Stimulated activated CD8-positive, alpha-beta memory T cell treated with anti-CD3 and anti-CD28 coated beads, Interleukin-2, amount 100 ng/mL, for 48 hours (primary cell): ENCODE data around the gene CD320.
"Not testable (repeated sequence)": the region's sequence is repeated elsewhere in the genome, so short reads cannot be mapped to it uniquely, and the experiment has no call there.

ENCODE experiments used
- DNase-seq, 2 donors: peaks; one replicate each; pipeline ENCODE4 v3.0.0-alpha.2; 2020; ENCODE audit warnings: low read depth in 2 of 2

The CD320 gene

DNA sequence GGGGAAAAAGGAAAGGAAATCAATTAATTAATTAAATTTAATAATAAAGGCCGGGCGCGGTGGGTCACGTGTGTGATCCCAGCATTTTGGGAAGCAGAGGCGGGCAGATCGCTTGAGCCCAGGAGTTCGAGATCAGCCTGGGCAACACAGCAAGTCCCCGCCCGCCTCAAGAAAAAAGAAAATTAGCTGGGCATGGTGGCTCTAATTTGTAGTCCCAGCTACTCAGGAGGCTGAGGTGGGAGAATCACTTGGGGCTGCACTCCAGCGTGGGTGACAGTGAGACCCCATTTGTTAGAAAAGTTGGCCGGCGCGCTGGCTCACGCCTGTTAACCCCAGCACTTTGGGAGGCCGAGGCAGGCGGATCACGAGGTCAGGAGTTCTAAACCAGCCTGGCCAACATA is 733 bp upstream of the CD320 start:
- DNase-seq: no peak

DNA sequence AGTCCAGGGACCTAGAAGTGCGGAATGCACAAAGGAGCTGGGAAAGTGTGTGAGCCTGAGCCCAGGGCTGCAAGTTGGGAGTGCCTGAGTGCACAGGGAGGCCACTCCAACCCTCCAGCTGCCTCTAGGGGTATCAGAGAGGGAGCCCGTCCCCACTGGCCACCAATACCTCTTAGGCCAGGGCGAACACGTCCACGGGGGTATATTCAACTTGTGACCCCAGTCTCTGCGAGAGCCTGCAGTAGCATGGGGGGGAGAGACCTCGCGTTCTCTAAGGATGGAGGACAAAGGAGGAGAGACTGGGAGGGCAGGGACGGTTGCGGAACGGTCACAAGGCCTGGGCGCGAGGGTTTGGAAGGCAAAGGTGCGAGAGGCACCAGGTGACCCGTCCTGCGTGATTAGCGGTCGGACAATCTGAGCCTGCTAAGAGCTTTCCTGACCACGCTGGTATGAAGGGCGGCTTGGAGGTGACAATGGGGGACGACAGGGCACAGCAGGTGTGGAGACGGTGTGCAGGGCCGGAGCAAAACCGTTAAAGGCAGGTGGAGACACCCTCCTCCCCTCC is 676 bp downstream of the CD320 start:
- no peak for DNase-seq

DNA sequence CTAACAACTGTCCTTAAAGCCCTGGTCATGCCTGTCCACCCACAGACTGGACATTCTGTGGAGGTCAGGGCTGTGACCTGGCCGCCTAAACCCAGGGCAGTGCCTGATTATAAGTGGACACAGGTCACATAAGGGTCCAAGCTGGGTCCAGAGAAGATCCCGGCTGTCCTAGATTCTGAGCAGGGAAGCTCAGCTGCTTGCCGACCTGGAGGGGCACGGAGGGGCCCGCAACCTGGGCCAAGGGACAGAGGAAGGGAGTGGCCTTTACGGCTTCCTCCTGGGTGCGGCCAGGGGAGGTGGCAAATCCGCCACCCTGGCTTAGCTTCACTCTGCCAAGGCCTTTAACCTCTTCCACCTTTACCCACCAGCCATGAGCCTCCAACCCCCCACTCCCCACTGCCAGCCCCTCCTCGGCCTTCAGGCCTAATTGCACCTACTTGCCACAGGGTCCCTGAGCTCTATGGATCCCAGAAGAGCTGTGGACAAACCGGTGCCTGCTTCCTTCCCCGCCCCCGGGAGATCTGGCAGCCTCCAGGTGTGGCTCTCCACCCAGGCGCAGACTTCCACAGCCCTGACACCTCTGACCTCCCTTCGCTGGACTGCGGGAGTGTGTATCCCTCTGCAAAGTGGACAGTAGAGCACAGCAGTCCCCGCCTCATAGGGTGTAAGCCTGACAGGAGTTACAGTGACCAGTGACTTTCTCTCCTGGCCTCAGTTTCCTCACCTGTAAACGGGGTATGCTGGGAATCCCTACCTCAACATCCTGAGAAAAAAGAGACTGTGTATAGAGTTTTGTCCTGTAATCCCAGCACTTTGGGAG is 1.7 kb downstream of the CD320 start:
- DNase-seq: no peak

DNA sequence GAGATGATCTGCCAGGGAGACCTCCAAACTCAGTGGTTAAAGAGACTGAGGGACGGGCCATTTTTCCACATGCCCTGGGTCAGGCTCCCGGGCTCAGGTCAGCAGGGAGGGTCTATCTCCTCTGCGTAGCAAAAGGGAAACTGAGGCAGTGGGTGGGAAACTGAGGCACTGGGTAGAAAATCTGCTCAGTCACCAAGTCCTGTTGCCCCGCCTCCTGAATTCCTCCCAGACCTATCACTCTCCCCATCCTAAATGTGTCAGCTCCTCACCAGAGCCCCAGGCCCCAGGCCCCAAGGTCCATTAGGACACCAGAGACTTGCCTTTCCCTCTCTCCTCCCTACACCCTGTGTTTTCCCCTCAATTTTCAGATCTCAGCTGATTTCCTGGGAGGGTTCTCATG is 2.4 kb downstream of the CD320 start:
- no peak for DNase-seq

DNA sequence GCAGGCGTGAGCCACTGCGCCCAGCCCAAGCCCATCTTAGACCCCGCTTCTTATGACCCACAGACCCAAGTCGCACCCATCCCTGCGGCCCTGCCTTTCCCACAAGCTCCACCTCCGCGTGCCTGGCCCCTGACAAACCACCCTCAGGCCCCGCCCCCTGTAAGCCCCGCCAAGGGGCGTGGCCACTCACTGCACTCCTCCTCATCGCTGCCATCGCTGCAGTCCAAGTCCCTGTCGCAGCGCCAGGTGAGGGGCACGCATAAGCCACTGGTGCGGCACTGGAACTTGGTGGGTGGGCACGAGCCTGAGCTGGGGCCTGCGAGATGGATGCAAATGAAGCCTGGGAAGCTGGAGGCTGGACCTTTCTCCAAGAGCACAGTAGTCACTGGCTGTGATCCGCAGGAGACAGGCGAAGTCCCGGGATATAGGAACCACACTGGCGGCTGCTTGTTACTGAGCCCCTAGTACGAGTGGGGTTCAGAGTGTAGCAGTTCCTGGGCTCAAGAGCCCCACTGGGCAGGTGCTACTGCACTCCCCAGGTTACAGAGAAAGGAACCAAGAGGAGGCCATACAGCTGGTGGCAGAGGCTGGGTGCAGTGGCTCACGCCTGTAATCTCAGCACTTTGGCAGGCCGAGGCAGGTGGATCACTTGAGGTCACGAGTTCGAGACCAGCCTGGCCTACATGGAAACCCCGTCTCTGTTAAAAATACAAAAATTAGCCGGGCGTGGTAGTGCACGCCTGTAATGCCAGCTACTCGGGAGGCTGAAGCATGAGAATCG is 3.1 kb downstream of the CD320 start:
- DNase-seq: peak in 1 of 2 donors; percentile 36

DNA sequence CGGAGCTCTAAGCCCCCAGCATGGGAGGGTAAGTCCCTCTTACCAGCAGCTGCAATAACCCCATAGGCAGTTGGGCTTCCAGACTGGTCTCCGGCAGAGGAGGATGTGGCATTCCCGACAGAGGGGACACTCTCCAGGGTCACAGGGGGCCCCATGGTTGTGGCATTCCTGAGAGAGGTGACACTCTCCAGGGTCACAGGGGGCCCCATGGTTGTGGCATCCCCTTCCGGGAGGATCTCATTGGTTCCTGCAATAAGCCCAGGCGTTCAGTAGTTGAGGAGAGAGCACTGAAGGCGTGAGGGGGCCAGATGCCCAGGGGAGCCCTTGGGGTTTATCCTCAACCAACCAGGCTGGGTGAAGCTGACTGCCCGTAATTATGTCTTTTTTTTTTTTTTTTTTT is 5.4 kb downstream of the CD320 start:
- no peak for DNase-seq

- no peak for DNase-seq
These were observed 5.8 kb downstream of the CD320 start for GRCh38 chr19:8302357-8302691.

GRCh38 chr19:8291337-8291736 is 16.8 kb downstream of the CD320 start:
- DNase-seq: not testable (repeated sequence)

GRCh38 chr19:8276508-8276907 is 31.6 kb downstream of the CD320 start:
- DNase-seq: not testable (repeated sequence)

DNA sequence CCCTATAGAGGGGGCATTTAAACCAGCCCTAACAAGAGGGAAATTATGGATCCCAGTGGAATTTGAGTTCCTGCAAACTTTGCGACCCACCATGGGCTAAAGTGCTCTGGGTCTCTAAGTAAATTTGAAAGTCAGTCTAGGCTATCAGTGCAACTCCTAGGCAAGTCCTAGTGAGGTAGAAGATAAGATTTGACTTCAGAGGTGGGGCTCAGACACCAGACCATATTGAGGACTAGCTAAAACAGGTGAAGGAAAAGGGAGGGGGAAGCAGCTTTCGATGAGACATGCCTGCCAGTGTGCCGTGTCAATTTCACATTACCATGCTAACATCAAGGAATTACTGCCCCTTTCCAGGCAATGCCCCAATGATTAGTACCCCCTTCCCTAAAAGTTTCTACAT is 38.4 kb downstream of the CD320 start:
- DNase-seq: no peak

DNA sequence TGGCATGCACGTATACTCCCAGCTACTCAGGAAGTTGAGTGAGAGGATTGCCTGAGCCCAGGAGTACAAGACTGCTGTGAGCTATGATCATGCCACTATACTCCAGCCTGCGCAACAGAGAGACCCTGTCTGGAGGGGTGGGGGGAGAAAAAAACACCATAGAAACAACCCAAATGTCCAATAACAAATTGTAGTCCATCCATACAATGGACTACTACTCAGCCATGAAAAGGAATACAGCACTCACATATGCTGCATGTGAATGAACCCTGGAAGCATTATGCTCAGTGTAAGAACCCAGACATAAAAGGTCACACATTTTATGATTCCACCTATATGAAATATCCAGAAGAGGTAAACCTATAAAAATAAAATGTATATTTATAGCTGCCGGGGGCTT is 42.3 kb downstream of the CD320 start:
- no peak for DNase-seq

- DNase-seq: not testable (repeated sequence)
These were observed 43.9 kb downstream of the CD320 start for GRCh38 chr19:8264248-8264647.

GRCh38 chr19:8262431-8262830 is 45.7 kb downstream of the CD320 start:
- no peak for DNase-seq

DNA sequence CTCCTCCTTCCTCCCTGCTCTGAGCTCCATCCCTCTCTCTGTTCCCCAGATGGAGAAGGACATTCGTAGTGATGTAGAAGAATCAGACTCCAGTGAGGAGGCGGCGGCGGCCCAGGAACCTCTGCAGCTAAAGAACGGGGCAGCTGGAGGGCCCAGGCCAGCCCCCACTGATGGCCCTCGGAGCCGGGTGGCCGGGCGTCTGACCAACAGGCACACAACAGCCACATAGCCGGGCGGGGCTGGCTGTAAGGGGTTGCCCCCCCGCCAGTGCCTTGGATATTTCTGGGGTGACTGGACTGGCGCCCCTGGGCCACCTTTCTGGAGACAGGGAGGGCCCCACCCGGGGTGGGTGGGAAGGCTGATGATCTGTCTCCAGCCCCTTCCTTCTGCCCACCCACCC is 46.3 kb downstream of the CD320 start:
- no peak for DNase-seq

GRCh38 chr19:8261347-8261746 is 46.8 kb downstream of the CD320 start:
- no peak for DNase-seq

GRCh38 chr19:8259922-8260247 is 48.3 kb downstream of the CD320 start:
- no peak for DNase-seq

GRCh38 chr19:8259142-8259921 is 48.8 kb downstream of the CD320 start:
- no peak for DNase-seq

- no peak for DNase-seq
These were observed 51.1 kb downstream of the CD320 start for GRCh38 chr19:8257052-8257443.

DNA sequence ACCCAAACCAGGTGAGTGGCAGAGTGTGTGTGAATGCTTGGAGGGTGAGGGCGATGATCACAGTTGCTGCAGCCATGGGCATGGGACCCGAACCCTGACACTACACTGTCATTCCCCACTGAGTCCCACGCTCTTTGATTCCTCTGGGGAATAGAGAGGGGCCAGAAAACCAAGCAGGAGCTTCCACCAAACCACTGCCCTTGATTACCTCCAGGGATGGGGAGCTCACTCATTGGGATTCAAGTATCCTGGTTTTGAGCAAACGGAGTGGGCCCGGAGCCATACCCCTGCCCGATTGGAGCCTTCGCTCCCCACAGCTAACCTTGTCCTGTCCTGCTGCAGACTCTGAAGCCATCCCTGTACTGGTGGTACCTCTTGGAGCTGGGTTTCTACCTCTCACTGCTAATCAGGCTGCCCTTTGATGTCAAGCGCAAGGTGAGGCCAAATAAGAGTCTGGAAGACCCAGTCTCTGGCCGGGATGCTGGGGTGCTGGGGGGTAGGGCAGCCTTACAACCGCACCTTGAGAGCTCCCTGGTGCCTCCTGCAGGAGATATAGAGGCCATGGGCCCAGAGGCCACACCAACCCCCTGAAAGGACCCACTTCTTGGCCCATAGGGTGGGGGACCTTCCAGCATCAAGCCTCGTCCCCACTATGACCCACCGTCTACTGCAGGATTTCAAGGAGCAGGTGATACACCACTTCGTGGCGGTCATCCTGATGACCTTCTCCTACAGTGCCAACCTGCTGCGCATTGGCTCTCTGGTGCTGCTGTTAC is 51.7 kb downstream of the CD320 start:
- DNase-seq: no peak

- no peak for DNase-seq
These were observed 52.6 kb downstream of the CD320 start for GRCh38 chr19:8255426-8256125.
